Measurements from ENCODE around the gene PTX4. TPM values are rescaled to one million over a fixed set of nuclear protein-coding genes. Genes with fewer than 3 reads are reported as not detected.

Gene PTX4
- total RNA-seq, 1 experiment from 2014 or later, result not detected

DNA sequence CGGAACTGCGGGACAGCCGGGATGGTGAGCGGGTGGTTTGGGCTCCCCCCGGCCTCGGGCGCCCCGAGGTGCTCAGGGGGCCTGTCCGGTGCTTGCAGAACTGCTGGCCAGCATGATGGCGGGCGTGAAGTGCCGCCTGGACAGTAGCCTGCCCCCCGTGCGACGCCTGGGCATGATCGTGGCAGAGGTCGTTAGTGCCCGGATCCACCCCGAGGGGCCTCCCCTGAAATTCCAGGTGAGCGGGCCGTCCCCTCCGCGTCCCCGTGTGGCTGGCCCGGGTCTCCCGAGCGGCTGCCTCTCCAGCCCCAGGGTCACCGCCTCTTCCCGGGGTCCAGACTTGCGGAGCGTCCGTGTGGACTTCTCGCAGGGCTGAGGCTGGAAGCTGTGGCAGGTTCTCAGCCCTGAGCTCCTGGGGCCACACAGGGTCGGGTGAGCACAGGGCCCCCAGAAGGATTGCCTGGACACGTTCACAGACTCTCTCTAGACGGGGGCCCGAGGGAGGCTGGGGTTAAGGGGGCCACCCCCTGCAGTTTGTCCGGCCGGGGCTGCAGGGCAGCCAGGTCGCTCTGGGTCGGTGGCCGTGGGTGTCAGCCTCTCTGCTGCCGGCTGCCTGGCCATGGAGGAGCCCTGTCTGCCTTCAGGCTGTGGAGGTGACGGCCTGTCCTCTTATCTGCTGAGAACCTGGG, 11.9 kb upstream of the PTX4 start:
- Histone ChIP-seq H3K4ac (ENCODE audit: low read depth, low read length) (no peak overlapping the region), H3K9ac (ENCODE audit: extremely low read depth, insufficient read length, low read length) (no peak overlapping the region), H3K4me2 (ENCODE audit: insufficient read depth, insufficient read length, low read length) (no peak overlapping the region), H3T11ph (ENCODE audit: low read length) (no peak overlapping the region), H4K20me1 (ENCODE audit: control insufficient read depth, insufficient read depth, insufficient read length) (no peaks in the 10 kb centered on the region), H3K56ac (ENCODE audit: insufficient read length, low read depth, low read length) (no peak overlapping the region), H3K23me2 (ENCODE audit: insufficient read length, low read depth, low read length, poor library complexity, severe bottlenecking) (no peaks in the 10 kb centered on the region), H4K8ac (replicated peaks; ENCODE audit: insufficient read length, low read depth, low read length) (no peak overlapping the region), H4K91ac (ENCODE audit: insufficient read length, low read depth, low read length) (no peak overlapping the region), H3K27ac (ENCODE audit: insufficient read length, low read depth, low read length) (no peak overlapping the region), H3K23ac (ENCODE audit: insufficient read length, low read depth, low read length) (no peak overlapping the region), H4K5ac (ENCODE audit: insufficient read length, low read depth, low read length) (no peak overlapping the region), H3K4me1 (ENCODE audit: insufficient read depth, low read length) (no peaks in the 10 kb centered on the region), H2BK5ac (ENCODE audit: insufficient read length, low read length) (no peak overlapping the region), H3K27me3 (ENCODE audit: insufficient read depth, low read length) (no peaks in the 10 kb centered on the region), H3K9me3 (ENCODE audit: control insufficient read depth, low read depth, low read length) (no peaks in the 10 kb centered on the region), H2BK15ac (ENCODE audit: low read depth, low read length) (no peak overlapping the region), H2BK120ac (ENCODE audit: low read depth, low read length, poor library complexity, severe bottlenecking) (no peak overlapping the region), H2AK5ac (ENCODE audit: insufficient read length, low read length) (no peak overlapping the region), H3K14ac (ENCODE audit: insufficient read depth, low read length) (no peak overlapping the region), H3K79me2 (ENCODE audit: insufficient read depth, low read length) (no peaks in the 10 kb centered on the region), H2BK12ac (ENCODE audit: insufficient read length, low read depth, low read length) (no peak overlapping the region), H3K79me1 (ENCODE audit: insufficient read depth, low read depth, low read length, poor library complexity, severe bottlenecking) (no peaks in the 10 kb centered on the region), H2BK20ac (ENCODE audit: low read depth, low read length, poor library complexity, severe bottlenecking) (no peak overlapping the region), H3K18ac (ENCODE audit: insufficient read length, low read depth, low read length) (no peak overlapping the region), H2AFZ (ENCODE audit: low read length) (no peak overlapping the region)
- TF ChIP-seq, protein P1, sequence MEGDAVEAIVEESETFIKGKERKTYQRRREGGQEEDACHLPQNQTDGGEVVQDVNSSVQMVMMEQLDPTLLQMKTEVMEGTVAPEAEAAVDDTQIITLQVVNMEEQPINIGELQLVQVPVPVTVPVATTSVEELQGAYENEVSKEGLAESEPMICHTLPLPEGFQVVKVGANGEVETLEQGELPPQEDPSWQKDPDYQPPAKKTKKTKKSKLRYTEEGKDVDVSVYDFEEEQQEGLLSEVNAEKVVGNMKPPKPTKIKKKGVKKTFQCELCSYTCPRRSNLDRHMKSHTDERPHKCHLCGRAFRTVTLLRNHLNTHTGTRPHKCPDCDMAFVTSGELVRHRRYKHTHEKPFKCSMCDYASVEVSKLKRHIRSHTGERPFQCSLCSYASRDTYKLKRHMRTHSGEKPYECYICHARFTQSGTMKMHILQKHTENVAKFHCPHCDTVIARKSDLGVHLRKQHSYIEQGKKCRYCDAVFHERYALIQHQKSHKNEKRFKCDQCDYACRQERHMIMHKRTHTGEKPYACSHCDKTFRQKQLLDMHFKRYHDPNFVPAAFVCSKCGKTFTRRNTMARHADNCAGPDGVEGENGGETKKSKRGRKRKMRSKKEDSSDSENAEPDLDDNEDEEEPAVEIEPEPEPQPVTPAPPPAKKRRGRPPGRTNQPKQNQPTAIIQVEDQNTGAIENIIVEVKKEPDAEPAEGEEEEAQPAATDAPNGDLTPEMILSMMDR (conservative IDR thresholded peaks at IDR 0.05), result no peak
- Mint-ChIP-seq H3K27me3 (ENCODE audit: low read depth) (no peaks in the 10 kb centered on the region), H3K36me3 (ENCODE audit: insufficient read depth in 1 of 3, low read depth in 3 of 3) (peaks cover 17 to 47% (median 46%) of the 10 kb centered on the region in 3 experiments; a peak in 6 of 7 replicates), H3K4me3 (no peak overlapping the region), H3K4me1 (no peaks in the 10 kb centered on the region), H3K9me3 (no peaks in the 10 kb centered on the region), H3K27ac (no peak overlapping the region)
- no peak for DNase-seq
- WGBS (ENCODE audit: extremely low coverage, insufficient read length, low lambda C conversion rate), result no CpG with 5 or more reads among the region's 44 CpGs

Measured in H9 (cell line).